RCC 7860 (cell line): ENCODE data around the gene ELOVL5.

Source experiments
- DNase-seq: peaks from one replicate; pipeline ENCODE4 v3.0.0-alpha.2; 2015; ENCODE audit warnings: low spot score
- FAIRE-seq: peaks from 2 replicates; lab custom pipeline; 2012; peaks lifted over from hg19 to GRCh38; lab: Jason Lieb, UNC

ELOVL5 gene

DNA sequence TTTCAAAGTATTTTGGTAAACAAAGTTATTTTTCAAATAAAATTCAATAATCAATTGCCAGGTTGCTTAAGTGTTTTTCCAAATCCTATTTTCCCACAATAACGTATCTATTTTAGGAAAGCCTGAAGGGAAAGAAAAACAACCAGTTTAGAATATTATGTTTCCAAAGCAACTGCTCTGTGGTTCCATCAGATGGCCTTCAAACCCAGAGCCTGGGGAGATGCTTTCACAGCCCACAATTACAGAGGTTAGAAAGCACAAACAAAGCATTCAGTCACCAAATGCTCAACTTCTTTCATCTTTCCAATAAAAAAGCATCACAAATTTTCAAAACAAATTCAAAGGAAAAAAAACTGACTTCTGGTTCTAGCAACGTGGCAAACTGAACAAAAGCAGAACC, 66.0 kb downstream of the ELOVL5 start:
- DNase-seq (no peak), FAIRE-seq (no peak)

DNA sequence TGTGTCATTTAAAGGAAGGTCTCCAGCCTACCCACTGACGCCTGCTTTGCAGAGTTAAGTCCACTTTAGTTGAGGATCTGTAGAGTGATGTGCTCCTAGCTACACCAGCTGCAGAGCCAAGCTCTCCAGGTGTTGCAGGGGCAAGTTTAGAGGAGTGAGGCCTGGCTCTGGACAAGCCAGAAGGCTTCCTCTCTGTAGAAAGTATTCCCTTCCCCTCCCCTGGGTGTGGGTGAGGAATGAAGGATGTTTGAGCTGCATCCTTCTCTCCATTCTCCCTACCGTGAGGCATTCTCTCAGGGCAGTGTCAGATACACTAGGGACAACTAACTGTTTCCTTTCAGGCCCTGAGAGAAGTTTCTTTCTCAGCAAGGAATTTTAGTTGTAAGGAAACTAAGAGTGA, 66.5 kb downstream of the ELOVL5 start:
- DNase-seq (no peak), FAIRE-seq (no peak)

DNA sequence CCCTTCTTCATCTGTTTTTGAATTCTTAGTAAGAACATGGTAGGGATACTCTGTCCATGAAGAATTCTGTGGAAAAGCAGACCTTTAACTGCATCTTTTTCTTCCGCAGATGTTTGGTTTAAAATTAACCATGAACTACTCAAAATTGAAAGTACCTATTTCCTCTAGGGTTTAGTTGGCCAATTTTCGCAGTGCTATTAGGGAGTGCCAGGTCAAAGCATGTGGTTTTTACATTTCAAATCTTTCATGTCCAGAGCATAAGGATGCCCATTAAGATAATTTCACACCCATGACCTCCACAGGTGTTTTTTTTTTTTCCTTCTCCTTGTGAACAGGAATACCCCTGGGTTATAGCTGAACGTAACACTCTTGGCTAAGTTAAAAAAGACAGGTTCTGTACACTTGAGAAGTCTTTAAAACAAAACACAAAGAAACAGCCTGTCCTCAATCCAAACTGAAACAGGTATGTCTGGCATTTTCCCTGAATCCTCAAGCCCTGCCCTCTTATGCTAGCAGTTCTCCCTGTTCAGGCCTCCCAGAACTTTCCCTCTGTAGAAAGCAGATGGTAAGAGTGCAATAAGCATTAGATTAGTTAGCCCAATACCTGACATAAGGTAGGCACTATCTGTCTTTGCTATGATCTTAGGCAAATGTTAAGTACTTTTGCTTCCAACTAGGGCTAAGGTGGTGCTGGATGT, 67.1 kb downstream of the ELOVL5 start:
- FAIRE-seq, result no peak
- DNase-seq, result no peak

DNA sequence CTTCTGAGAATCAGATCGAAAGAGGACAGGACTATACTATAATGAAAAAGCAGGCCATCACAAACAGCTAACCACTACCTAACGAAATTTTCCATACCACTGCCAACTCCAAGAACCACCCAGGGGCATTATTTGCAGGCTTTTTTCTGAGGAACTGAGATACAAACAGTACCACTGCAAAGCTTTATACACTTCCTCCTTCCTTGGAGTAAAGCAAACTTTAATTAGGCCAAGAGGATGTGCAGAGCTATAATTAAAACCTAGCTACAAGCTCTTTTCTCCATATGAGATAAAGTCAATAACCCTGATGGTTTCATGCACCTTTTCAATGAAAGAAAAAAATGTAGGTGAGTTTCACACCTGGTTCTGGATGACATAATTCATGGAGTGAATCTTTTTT, 68.5 kb downstream of the ELOVL5 start:
- FAIRE-seq (no peak), DNase-seq (no peak)

DNA sequence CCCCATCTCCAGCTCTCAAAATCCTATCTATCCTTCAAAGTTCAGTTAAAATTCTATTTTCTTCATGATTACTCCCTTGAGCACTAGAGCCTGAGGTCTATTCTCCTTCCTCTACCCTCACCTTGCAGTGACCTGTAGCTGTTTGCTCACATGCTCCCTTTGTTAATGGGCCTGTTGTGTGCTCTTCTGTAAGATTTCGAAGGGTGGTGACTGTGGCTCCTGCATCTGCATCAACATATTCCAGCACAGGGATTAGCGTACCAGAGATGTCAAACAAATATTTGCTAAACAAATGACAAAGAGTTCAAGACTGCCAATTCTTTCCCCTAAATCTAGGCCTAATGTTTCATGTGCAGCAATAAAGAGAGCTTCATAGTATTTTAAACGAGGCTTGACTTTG, 69.5 kb downstream of the ELOVL5 start:
- FAIRE-seq (no peak), DNase-seq (no peak)

DNA sequence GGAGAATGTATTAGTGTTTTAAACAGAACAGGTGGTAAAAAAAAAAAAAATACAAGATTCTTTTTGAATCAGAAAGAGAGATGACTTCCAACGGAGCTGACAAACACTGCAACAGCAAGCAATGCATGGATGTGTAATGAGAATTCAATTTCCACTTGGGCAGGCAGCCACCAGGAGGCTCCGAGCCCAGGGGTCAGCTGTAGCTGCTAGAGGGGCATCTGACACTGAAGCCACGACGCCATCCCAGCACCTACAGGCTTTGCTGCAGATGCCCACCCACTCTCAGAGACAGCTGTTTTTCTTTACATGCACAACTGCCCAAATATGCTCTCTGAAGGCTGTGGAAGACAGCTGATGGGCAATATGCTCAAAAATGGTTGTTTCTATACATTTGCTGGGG, 75.4 kb downstream of the ELOVL5 start:
- no peak for FAIRE-seq
- no peak for DNase-seq

DNA sequence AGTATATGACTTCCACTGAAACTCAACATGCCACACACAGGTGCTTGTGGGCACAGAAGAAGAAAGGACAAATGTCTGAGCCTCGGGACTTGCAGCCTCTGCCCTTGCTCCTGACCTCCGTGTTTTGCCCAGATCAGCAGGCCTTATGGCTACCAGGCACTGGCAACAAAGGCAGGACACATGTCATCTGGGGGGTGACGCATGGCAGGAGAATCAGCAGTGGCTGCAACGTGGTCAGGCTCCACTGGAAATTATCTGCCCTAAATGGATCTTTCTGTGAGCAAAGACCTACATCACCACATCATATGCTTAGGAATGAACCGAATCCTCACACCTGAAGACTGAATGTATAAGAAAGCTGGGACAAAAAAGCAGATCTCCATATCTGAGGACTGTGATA, 78.9 kb downstream of the ELOVL5 start:
- no peak for FAIRE-seq
- no peak for DNase-seq

DNA sequence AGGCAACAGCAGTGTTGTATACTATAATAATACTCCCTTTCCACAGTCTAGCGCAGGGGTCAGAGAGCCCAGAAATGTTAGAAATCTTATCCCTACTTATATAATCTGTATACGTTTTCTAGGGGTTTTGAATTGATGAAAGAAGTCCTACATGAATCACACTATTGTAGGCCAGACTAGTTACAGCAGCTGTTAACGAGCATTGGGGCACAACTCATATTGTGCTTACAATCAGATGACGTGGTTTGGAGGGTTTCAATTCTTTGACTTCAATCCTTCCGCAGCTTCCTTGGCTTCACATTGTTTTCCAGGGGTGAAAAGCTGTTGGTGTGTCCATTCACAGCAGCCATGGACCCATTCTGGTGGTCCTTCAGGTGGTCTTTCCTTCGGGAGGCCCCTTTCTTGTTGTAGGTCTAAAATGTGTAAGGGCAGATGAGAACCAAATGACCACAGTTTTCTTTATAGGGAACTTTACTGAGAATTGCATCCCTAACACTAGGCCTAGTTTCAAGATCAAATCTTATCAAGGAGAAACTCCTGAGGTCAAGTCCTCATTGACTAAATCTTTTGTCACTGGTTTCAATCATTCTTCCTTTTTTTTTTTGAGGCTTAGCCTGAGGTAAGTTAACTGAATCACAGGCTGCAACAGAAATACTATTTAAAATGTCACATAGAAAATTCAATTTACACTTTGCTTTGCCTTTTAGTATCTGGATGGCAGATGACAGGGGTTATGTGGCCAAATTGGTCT, 79.7 kb downstream of the ELOVL5 start:
- no peak for DNase-seq
- FAIRE-seq, result no peak

DNA sequence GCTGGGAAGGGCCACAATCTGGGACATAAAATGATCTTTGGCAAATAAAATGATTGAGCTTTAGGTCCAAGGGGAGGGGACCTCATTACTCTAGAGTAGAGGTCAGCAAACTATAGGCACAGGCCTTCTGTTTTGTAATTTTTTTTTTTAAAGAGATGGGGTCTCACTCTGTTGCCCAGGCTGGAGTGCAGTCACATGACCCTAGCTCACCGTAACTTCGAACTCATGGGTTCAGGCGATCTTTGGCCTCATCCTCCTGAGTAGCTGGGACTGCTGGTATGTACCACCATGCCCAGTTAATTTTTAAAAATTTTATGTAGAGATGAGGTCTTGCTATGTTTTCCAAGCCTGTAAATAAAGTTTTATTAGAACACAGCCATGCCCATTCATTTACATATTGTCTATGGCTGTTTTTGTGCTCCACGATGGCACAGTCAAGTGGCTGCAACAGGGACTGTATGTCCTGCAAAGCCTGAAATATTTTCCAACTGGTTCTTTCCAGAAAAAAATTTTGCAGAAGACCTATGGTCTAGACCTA, 82.1 kb downstream of the ELOVL5 start:
- no peak for DNase-seq
- FAIRE-seq, result no peak

DNA sequence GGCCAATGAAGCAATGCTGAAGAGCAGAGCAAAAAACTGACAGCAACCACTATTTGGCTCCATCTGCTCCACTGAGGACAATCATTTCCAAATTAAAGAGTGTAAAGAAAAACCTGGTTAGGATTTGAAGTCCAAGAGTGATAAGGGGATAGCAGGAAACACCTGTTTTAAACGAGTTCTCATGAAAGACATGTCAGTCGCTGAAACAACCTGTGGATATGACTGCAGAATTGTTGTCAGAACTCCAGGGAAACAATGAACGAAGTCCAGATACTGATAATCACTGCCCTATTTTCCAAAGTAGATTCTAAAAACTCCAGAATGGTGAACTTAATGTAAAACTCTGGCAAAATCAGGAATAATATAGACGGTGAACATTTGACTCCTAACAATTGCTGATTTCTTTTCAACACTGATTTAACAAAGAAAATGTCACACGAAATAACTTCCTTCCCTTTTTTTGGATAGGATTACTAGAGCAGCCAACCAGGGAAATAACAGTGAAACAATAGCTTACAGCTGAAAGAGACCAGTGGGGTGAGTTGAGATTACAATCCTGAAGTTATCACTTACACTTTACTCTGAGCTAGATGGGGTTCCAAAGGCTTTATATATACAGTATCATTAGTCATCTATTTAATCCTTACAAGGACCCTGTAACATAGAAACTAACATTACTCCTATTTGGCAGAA, 83.7 kb downstream of the ELOVL5 start:
- FAIRE-seq (no peak), DNase-seq (no peak)

DNA sequence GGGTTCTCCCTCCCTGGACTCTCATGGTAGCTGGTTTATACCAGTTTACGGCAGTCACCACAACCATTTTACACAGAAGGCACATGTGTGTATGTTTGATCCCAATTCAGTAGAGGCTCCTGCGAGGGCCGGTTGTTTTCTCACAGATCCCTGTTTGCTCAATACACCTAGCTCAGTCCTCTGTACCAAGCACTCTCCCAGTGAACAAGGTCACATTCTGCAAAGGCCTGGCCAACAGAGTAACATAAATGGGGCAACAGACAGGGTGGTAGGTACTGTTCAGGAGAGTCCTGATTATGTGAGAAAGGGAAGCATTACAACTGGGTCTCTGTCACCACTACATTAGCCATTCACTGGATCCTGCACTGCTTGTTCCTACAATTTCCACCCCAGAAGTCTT, 84.4 kb downstream of the ELOVL5 start:
- FAIRE-seq (no peak), DNase-seq (no peak)

DNA sequence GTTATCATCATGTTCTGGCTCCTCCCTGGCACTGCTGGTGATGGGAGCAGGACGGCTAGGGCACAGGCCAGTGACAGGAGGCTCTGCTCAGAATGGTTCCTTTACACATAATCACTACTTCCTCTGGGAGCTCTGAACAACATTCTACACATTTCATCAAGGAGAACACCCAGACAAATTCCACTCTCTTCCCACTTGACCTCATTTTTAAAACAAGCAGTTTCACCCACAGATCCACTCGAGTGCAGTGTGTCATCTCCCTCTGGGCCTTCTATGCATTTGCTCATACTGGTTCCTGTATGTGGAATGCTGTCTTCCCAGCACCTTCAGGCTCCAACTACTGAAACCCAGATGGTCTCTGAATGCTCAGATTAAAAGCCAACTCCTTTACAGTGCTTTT, 84.8 kb downstream of the ELOVL5 start:
- DNase-seq, result no peak
- no peak for FAIRE-seq

DNA sequence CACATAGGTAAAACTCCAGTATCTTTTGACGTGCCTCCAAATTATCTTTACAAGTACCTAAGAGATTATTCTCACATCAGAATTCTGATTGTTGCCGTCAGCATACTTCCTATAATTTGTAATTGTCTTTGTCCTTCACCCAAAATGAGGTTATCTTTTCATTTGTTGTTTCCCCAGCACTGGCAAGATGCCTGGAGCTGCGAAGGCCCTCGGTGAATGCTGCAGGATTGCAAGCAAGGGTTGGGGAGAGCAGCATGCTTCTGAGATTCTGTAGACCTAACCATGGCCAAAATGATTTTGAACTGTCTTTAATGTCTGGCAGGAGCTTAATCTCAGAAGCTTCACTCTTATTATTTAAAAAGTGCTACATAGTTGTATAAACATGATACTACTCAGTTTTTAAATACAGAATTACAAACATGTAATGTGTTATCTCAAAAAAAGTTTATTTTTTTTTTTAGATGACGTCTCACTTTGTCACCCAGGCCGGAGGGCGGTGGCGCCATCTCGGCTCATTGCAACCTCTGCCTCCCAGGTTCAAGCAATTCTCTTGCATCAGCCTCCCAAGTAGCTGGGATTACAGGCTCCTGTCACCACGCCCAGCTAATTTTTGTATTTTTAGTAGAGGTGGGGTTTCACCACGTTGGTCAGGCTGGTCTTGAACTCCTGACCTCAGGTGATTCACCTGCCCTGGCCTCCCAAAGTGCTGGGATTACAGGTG, 88.7 kb downstream of the ELOVL5 start:
- DNase-seq (no peak), FAIRE-seq (no peak)

DNA sequence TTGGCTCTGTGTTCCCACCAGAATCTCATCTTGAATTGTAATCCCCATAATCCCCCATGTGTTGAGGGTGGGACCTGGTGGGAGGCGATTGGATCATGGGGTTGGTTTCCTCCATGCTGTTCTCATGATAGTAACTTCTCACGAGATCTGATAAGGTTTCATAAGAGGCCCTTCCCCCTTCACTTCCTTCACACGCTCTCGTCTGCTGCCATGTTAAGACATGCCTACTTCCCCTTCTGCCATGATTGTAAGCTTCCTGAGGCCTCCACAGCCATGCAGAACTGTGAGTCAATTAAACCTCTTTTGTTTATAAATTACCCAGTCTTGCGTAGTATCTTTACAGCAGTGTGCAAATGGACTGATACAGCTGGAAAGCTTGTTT, 90.0 kb downstream of the ELOVL5 start:
- DNase-seq, result no peak
- no peak for FAIRE-seq

DNA sequence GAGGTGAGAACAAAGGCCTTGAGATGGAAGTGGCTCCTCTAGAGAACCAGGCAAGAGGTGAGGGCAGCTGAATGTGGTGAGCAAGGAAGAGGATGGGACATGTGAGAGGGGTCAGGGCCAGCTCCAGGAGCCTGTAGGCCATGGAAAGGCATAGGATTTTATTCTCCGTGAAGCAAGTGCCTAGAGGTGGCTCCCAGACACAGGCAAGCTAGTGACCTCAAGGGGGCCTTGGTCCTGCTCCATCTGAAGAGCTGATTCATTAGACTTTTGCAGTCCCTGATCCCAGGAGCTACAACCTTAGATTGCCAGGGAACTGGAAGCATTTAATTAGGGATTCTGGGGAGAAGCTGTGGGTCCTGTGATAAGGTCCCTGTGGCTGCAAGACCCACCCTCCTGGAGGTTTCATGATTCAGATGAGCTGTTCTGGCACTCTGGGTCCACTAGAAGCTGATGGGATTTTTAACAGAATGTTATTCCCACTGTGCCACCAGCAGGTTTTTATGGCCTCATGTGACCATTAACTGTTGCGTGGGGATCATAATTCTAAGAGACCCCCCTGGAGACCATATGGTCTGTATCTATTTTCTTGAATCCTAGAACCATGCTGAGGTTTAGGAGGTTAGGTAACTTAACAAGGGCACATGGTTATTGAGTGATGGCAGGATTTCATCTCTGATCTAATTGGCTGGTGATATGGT, 90.5 kb downstream of the ELOVL5 start:
- DNase-seq (no peak), FAIRE-seq (no peak)

DNA sequence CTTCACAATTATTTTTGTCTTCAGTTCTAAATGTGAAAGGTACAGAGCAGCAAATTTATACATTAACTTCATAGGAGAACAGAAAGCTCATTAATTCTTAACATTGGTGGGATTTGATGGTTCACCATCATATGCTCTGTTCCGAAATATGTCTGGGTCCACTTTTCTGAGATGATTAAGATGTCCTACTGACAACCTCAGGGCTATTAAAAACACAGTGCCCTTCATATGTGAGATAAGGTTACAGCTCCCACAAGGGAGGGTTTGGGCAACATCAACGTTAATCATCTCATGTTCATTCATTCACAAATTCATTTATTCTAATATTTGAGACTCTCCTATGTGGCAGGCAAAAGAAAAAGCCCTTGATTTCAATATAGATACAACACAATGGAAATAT, 91.2 kb downstream of the ELOVL5 start:
- FAIRE-seq, result no peak
- no peak for DNase-seq

DNA sequence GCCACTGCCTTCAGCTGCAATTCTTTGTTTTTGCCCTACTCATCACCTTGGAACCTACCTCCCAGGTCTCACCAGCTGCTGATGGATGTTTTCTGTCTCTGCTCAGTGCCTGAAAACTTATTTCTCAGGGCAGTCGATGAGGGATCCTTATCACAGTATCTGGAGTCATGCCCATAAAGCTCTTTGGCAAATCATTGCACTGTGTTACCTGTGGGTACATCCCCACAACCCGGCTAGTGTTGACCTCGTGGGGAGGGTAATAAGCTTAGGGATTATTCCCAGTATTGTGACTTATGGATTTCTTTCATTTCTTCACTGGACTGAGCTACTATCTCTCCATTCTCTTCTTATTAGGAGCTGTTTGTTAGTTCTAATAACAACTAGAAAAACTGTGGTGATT, 91.7 kb downstream of the ELOVL5 start:
- DNase-seq (no peak), FAIRE-seq (no peak)

DNA sequence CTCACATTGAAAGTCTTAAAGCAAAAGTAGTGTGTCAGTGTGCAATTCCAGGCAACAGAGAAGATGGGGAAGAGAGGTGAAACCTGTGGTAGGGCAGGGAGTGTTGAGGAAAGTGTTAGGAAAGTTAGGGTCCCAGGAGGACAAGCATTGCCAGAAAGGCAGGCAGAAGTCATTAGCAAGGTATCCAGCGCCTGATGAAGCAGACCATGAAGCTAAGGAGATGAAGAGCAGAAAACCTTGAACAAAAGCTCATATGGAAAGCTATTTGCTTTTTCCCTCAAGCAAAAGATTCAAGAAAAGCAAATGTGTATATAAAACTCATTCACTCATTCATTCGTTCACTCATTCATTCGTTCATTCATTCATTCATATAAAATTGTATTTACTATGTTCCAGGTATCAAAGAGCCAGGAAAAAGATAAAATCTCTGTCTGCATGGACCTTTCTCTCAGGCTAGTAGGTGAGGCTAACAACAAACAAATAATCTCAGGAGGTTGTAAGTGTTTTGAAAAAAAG, 96.5 kb downstream of the ELOVL5 start:
- FAIRE-seq (no peak), DNase-seq (no peak)

DNA sequence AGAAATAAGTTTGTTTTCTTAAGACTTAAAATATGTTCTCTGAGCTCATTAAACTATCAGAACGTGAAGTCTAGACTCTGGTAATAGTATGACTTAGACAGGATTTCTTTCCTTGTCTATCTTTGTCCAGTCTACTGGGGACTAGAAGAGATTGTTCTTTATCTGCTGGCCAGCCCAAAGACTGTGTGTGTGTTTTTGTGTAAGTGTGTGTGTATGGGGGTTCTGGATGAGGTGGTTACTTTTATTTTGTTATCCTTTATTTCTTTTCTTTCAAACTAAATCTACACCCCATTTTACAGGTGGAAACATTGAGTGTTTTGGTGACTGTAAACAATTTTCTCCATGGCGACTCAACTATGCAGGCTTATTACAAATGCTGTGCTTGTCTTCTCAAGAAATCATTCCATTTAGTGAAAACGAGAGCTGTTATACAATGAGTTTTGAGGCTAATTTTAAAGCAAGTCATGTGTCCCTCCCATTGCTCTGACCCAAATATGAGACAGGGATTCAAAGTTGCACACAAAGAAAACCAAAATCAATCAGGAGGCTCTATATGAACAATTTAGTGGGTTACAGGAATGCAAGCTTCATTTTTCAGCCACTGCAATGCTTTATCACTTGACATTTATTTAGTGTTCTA, 97.6 kb downstream of the ELOVL5 start:
- FAIRE-seq (no peak), DNase-seq (no peak)
